Epidermal melanocyte (primary cell): ENCODE measurements around the gene TAS2R30.

ENCODE experiments used
- DNase-seq: peaks from one replicate; pipeline ENCODE4 v3.0.0; 2011; ENCODE audit warnings: low spot score; ENCODE audit not compliant: insufficient read length

TAS2R30 gene

GRCh38 chr12:11134305-11134704 lies at the start of gene TAS2R30:
Gene TAS2R30, minus strand, starts transcription at chr12:11134644. Its CDS starts 400 bp downstream, at chr12:11134244.
- no peak for DNase-seq

GRCh38 chr12:11183011-11183410 lies 48.6 kb upstream of the TAS2R30 start:
- DNase-seq = no peak

GRCh38 chr12:11182529-11182928 lies 48.1 kb upstream of the TAS2R30 start:
- no peak for DNase-seq

GRCh38 chr12:11178250-11178649 lies 43.8 kb upstream of the TAS2R30 start:
- DNase-seq = no peak

- DNase-seq = no peak
Observed at GRCh38 chr12:11174022-11174421, 39.6 kb upstream of the TAS2R30 start.

- no peak for DNase-seq
Observed at GRCh38 chr12:11171969-11172675, 37.7 kb upstream of the TAS2R30 start.

- peak; percentile 78 for DNase-seq
Observed at GRCh38 chr12:11171145-11171968, 36.9 kb upstream of the TAS2R30 start, which contains the start of gene SMIM10L1. Gene SMIM10L1, plus strand, starts transcription at chr12:11171194. Its CDS starts 163 bp downstream, at chr12:11171357.

GRCh38 chr12:11170810-11171144 lies 36.3 kb upstream of the TAS2R30 start:
- no peak for DNase-seq

GRCh38 chr12:11166300-11166699 lies 31.9 kb upstream of the TAS2R30 start:
- no peak for DNase-seq

GRCh38 chr12:11164384-11164783 lies 29.9 kb upstream of the TAS2R30 start:
- no peak for DNase-seq

- DNase-seq = no peak
Observed at GRCh38 chr12:11162502-11162901, 28.1 kb upstream of the TAS2R30 start.

GRCh38 chr12:11158885-11159444 lies 24.5 kb upstream of the TAS2R30 start:
- no peak for DNase-seq

- no peak for DNase-seq
Observed at GRCh38 chr12:11154400-11154925, 20.0 kb upstream of the TAS2R30 start.

- DNase-seq = no peak
Observed at GRCh38 chr12:11152725-11153124, 18.3 kb upstream of the TAS2R30 start.

- no peak for DNase-seq
Observed at GRCh38 chr12:11150832-11151231, 16.4 kb upstream of the TAS2R30 start.

GRCh38 chr12:11147420-11147819 lies 13.0 kb upstream of the TAS2R30 start:
- no peak for DNase-seq

GRCh38 chr12:11144297-11144696 lies 9.9 kb upstream of the TAS2R30 start:
- no peak for DNase-seq

GRCh38 chr12:11143352-11143751 lies 8.9 kb upstream of the TAS2R30 start:
- no peak for DNase-seq

- no peak for DNase-seq
Observed at GRCh38 chr12:11136075-11136474, 1.6 kb upstream of the TAS2R30 start.

- no peak for DNase-seq
Observed at GRCh38 chr12:11133816-11134215, 628 bp downstream of the TAS2R30 start.

GRCh38 chr12:11133162-11133561 lies 1.3 kb downstream of the TAS2R30 start:
- DNase-seq = no peak

- DNase-seq = no peak
Observed at GRCh38 chr12:11130999-11131398, 3.4 kb downstream of the TAS2R30 start.
